Thoracic aorta (tissue), 2 donors: Measurements from ENCODE around the gene TBX6. TPM values are rescaled to one million over a fixed set of nuclear protein-coding genes. Genes with fewer than 3 reads are reported as not detected.
A peak's percentile ranks its signal among the peaks of the same experiment; 100 is the strongest.

Source experiments
- ATAC-seq: fragments of 150-250 bp; one replicate; pipeline ENCODE4 v1.8.0; 2017; ENCODE audit warnings: low read depth; ENCODE audit not compliant: insufficient number of reproducible peaks, low FRiP score
- DNase-seq: peaks from one replicate; pipeline ENCODE4 v3.0.0-alpha.2; 2020; ENCODE audit warnings: low spot score
- H3K27ac ChIP-seq, 2 donors: fragments of 200-600 bp; sonication (generic); 1 replicate in 1 of 2; 2 replicates in 1 of 2; pipeline ENCODE4 v1.5.1; 2016; ENCODE audit warnings: mild to moderate bottlenecking in 2 of 2, moderate library complexity in 2 of 2
- H3K27me3 ChIP-seq: fragments of 200-600 bp; sonication (generic); replicated peaks from 2 replicates; pipeline ENCODE4 v1.6.0; 2016; ENCODE audit warnings: mild to moderate bottlenecking; ENCODE audit not compliant: insufficient read depth
- H3K36me3 ChIP-seq: fragments of 200-600 bp; sonication (generic); one replicate; pipeline ENCODE4 v1.5.1; 2016
- H3K4me1 ChIP-seq, 2 donors: fragments of 200-600 bp; sonication (generic); 1 replicate in 1 of 2; 2 replicates in 1 of 2; pipeline versions ENCODE4 v1.5.1 to v1.6.0; 2016; ENCODE audit warnings: low read depth in 2 of 2, mild to moderate bottlenecking in 1 of 2; ENCODE audit not compliant: control insufficient read depth in 1 of 2
- H3K4me3 ChIP-seq: fragments of 200-600 bp; sonication (generic); 2 replicates; pipeline ENCODE4 v1.5.1; 2016; ENCODE audit warnings: mild to moderate bottlenecking
- H3K9me3 ChIP-seq: fragments of 200-600 bp; sonication (generic); 2 replicates; pipeline ENCODE4 v1.5.1; 2016
- total RNA-seq, 2 donors: library from RNA; depleted of rRNA; stranded (reverse); fragments of >200 nt; gene quantifications; one replicate each; pipeline versions ENCODE4 v1.1.0 to v1.2.3, GENCODE V29; 2016
- TF ChIP-seq, protein P1 (sequence below): fragments of 200-600 bp; sonication (generic); IDR thresholded peaks from one replicate; pipeline ENCODE4 v1.5.1; 2019; ENCODE audit warnings: antibody characterized with exemption

TBX6 gene
- total RNA-seq, 2 donors from 2014 or later, result 0.56 TPM; not detected in 1

GRCh38 chr16:30079480-30079879 lies 12.2 kb downstream of the TBX6 start:
- no peak for ATAC-seq
- DNase-seq, result no peak
- no peak overlapping the region for H3K27ac ChIP-seq
- peaks cover 39% of the 10 kb centered on the region for H3K36me3 ChIP-seq
- H3K4me1 ChIP-seq, result peaks cover 12 to 31% of the 10 kb centered on the region in 2 donors
- TF ChIP-seq, protein P1, sequence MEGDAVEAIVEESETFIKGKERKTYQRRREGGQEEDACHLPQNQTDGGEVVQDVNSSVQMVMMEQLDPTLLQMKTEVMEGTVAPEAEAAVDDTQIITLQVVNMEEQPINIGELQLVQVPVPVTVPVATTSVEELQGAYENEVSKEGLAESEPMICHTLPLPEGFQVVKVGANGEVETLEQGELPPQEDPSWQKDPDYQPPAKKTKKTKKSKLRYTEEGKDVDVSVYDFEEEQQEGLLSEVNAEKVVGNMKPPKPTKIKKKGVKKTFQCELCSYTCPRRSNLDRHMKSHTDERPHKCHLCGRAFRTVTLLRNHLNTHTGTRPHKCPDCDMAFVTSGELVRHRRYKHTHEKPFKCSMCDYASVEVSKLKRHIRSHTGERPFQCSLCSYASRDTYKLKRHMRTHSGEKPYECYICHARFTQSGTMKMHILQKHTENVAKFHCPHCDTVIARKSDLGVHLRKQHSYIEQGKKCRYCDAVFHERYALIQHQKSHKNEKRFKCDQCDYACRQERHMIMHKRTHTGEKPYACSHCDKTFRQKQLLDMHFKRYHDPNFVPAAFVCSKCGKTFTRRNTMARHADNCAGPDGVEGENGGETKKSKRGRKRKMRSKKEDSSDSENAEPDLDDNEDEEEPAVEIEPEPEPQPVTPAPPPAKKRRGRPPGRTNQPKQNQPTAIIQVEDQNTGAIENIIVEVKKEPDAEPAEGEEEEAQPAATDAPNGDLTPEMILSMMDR, result no peak
- no peak overlapping the region for H3K4me3 ChIP-seq
- H3K9me3 ChIP-seq, result no peaks in the 10 kb centered on the region
- no peaks in the 10 kb centered on the region for H3K27me3 ChIP-seq

DNA sequence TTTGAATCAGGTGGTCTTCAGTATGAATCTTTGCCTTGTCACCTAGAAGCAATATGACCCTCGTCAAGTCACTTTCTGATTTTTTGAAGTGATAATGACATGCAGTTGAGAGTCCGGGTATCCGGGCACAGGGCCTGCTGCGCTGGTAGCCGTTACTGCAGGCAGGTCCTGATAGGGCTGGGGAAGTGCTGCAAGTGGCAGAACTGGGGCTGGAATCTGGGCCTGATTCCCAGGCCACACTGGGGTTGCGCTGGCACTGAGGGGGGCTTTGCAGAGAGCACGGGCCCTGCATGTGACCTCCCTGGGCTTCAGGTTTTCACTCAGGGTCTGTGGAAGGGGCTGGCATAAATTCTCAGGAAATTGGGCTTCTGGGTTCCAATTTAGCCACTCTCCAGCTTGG lies 13.0 kb downstream of the TBX6 start:
- TF ChIP-seq, protein P1, result no peak
- ATAC-seq (no peak), DNase-seq (no peak)
- Histone ChIP-seq H3K27me3 (no peaks in the 10 kb centered on the region), H3K27ac (no peak overlapping the region), H3K36me3 (peaks cover 32% of the 10 kb centered on the region), H3K4me3 (no peak overlapping the region), H3K4me1 (peaks cover 12 to 31% of the 10 kb centered on the region in 2 donors), H3K9me3 (no peaks in the 10 kb centered on the region)

- H3K9me3 ChIP-seq, result no peaks in the 10 kb centered on the region
- no peak overlapping the region for H3K4me3 ChIP-seq
- H3K36me3 ChIP-seq, result peaks cover 21% of the 10 kb centered on the region
- no peaks in the 10 kb centered on the region for H3K27me3 ChIP-seq
- TF ChIP-seq, protein P1, result no peak
- ATAC-seq (no peak), DNase-seq (no peak)
- no peak overlapping the region for H3K27ac ChIP-seq
- peaks cover 12 to 31% of the 10 kb centered on the region in 2 donors for H3K4me1 ChIP-seq
Observed at GRCh38 chr16:30077656-30078055, 14.1 kb downstream of the TBX6 start.

GRCh38 chr16:30076276-30076791 lies 15.4 kb downstream of the TBX6 start:
- Histone ChIP-seq H3K27me3 (no peaks in the 10 kb centered on the region), H3K9me3 (no peaks in the 10 kb centered on the region), H3K4me1 (peaks cover 12 to 31% of the 10 kb centered on the region in 2 donors), H3K36me3 (peaks cover 24% of the 10 kb centered on the region), H3K27ac (peak overlapping the region; percentile 90 to 92), H3K4me3 (peak overlapping the region; percentile 93)
- no peak for DNase-seq
- ATAC-seq, result peak; percentile 32
- TF ChIP-seq, protein P1, result no peak

DNA sequence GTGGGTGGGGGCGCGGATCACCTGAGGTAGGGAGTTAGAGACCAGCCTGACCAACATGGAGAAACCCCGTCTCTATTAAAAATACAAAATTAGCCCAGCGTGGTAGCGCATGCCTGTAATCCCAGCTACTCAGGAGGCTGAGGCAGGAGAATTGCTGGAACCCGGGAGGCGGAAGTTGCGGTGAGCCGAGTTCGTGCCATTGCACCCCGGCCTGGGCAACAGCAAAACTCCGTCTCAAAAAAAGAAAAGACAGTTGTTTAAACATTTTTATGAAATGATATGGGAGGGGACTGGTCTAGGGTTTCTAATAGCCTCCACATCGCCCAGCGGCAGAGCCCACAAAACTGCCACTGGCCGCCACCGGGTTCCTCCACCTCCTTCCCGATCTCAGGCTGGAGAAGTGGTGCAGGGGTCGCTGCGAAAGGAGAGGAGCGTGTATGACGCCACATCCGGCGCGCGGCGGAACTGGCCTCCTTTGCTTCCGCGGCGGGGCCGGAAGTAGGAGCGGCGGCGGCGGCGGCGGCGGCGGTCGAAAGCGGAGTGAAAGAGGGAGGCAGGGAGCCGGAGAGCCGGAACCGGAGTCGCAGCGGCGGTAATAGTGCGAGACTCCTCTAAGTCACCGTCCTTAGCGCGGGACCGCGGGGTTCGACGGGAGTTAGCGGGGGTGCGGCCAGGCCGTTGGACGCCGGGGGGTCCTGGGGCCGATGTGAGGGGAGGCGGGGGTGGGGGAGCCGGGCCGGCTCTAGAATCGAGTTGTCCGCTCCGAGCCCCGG lies 16.0 kb downstream of the TBX6 start, which contains the start of gene PPP4C:
PPP4C (plus strand) TSS at position 492 of the 773 bp plus-strand sequence. CDS start 384 bp downstream, outside the sequence.
- TF ChIP-seq, protein P1, result no peak
- H3K27me3 ChIP-seq, result no peaks in the 10 kb centered on the region
- peak; percentile 60 for DNase-seq
- peak; percentile 76 for ATAC-seq
- peaks cover 24% of the 10 kb centered on the region for H3K36me3 ChIP-seq
- peaks cover 12 to 31% of the 10 kb centered on the region in 2 donors for H3K4me1 ChIP-seq
- peak within 1 kb of the TSS; percentile 93 for H3K4me3 ChIP-seq
- H3K27ac ChIP-seq, result peak within 1 kb of the TSS; percentile 90 to 92
- H3K9me3 ChIP-seq, result no peaks in the 10 kb centered on the region
